Upper lobe of left lung (tissue), 6 donors: ENCODE measurements around the gene GARNL3. TPM values are rescaled to one million over a fixed set of nuclear protein-coding genes. Genes with fewer than 3 reads are reported as not detected.

Experiments used
- ATAC-seq, 2 donors: fragments of 200-7000 bp; cut with Tn5 transposase; one replicate each; pipeline ENCODE4 v1.9.1; 2022; ENCODE audit warnings: mild to moderate bottlenecking in 2 of 2, moderate library complexity in 2 of 2; ENCODE audit not compliant: low FRiP score in 2 of 2
- DNase-seq, 2 donors: peaks; one replicate each; pipeline ENCODE4 v3.0.0-alpha.2; 2019 to 2020
- H3K27ac ChIP-seq, 4 donors: fragments of 200-600 bp; sonication (generic); one replicate each; pipeline ENCODE4 v1.5.1; 2016 to 2019
- H3K27me3 ChIP-seq, 4 donors: fragments of 200-600 bp; sonication (generic); one replicate each; pipeline ENCODE4 v1.5.1; 2017 to 2019
- H3K36me3 ChIP-seq, 4 donors: fragments of 200-600 bp; sonication (generic); one replicate each; pipeline ENCODE4 v1.5.1; 2016 to 2019
- H3K4me1 ChIP-seq, 4 donors: fragments of 200-600 bp; sonication (generic); one replicate each; pipeline ENCODE4 v1.5.1; 2018 to 2019
- H3K4me3 ChIP-seq, 4 donors: fragments of 200-600 bp; sonication (generic); one replicate each; pipeline ENCODE4 v1.5.1; 2017 to 2019; ENCODE audit warnings: mild to moderate bottlenecking in 2 of 4, moderate library complexity in 1 of 4
- H3K9me3 ChIP-seq, 4 donors: fragments of 200-600 bp; sonication (generic); one replicate each; pipeline ENCODE4 v1.5.1; 2018 to 2019
- EP300 ChIP-seq, 4 donors: sonication (generic); formaldehyde crosslinking; IDR thresholded peaks; one replicate each; pipeline ENCODE4 v1.5.1; 2017; ENCODE audit warnings: antibody characterized with exemption in 4 of 4, control low read depth in 2 of 4
- POLR2A ChIP-seq, 4 donors: fragments of 450-650 bp; IDR thresholded peaks; one replicate each; pipeline ENCODE4 v1.5.1; 2016 to 2017; ENCODE audit warnings: antibody characterized with exemption in 4 of 4, mild to moderate bottlenecking in 2 of 4
- POLR2AphosphoS5 ChIP-seq, 2 donors: sonication (generic); formaldehyde crosslinking; IDR thresholded peaks; one replicate each; pipeline ENCODE4 v1.5.1; 2017; ENCODE audit warnings: antibody characterized with exemption in 2 of 2
- WGBS, 2 donors: methylation state at CpG; one replicate each; pipeline ENCODE4 v1.1.5; 2017 to 2018; 5-methylcytosine and 5-hydroxymethylcytosine counted together
- total RNA-seq, 6 donors: library from RNA; depleted of rRNA in 4 of 6; stranded (reverse); fragments of >200 nt in 4 of 6; gene quantifications; one replicate each; pipeline versions ENCODE4 v1.1.0 to v1.2.1, GENCODE V29; 2016 to 2021
- TF ChIP-seq, protein P1 (sequence below), 6 experiments: fragments of 450-650 bp in 4 of 6; fragments of 200-600 bp in 2 of 6; sonication (generic) in 2 of 6; IDR thresholded peaks; one replicate each; pipeline ENCODE4 v1.5.1; 2016 to 2019; ENCODE audit warnings: antibody characterized with exemption in 6 of 6
- donor health status: DM: no; HTN: no; CAD: no; lungs with moderate emphysema.
- donor health status: DM: no; HTN: yes; CAD: no; lungs with severe emphysema.

The GARNL3 gene
- total RNA-seq, 6 donors from 2014 or later, result 3.1 to 37.7 (median 7.0) TPM

DNA sequence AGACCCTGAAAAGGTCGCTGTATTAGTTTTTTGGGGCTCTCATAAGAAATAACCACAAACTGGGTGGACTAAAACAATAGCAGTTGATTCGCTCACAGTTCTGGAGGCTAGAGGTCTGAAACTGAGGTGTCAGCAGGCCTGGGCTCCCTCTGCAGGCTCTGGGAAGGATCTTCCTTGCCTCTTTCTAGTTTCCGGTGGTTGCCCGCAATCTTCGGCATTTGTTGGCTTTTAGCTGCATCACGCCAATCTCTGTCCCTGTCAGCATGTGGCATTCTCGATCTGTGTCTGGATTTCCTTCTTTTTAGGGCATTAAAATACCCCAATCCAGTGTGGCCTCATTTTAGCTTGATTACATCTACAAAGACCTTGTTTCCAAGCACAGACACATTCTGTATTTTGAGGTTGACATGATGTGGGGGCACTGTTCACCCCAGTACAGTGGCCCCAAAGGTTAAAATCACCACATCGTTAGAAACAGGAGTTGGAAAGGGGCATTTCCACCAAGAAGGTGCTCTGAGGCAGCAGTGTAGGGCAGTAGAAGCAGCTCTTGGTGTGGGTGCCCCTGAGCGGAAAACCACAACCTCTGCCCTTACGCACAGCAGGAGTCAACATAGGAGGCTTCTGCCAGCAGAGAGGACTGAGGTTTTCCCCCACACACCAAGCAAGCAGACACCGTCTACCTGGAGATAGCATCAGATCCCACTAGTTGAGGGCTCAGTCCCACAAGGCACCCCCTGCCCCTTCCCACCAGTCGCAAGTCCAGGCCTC, 173.1 kb downstream of the GARNL3 start:
- Histone ChIP-seq H3K27ac (no peak overlapping the region), H3K4me3 (no peak overlapping the region), H3K4me1 (no peaks in the 10 kb centered on the region), H3K27me3 (no peaks in the 10 kb centered on the region), H3K36me3 (peaks cover 39 to 99% (median 86%) of the 10 kb centered on the region in 4 donors), H3K9me3 (no peaks in the 10 kb centered on the region)
- TF ChIP-seq POLR2A (IDR thresholded peaks at IDR 0.05), result no peak
- DNase-seq (no peak), ATAC-seq (no peak)
- WGBS, 2 donors, result 82 to 91% methylated on average over 12 of the region's 12 CpGs

DNA sequence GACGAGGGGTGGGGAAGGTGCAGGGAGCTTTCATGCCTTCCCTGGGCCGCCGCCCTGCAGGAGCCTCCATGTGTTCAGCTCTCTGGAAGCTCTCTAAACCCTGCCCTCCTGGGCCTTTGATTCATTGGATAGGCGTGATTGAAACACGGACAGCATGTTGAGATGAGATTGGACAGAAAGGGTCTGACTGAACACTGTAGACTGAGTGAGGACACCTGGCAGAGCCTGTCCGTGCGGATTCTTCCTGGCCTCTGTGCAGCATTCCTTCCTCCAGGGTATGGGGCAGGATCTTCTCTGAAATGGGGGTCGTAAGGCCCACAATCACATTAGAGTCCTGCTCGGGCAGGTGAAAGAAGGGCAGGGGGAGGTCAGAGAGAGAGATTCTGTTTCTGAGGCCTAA, 173.8 kb downstream of the GARNL3 start:
- Histone ChIP-seq H3K36me3 (peaks cover 42 to 100% (median 85%) of the 10 kb centered on the region in 4 donors), H3K27ac (no peak overlapping the region), H3K27me3 (no peaks in the 10 kb centered on the region), H3K4me1 (no peaks in the 10 kb centered on the region), H3K4me3 (no peak overlapping the region), H3K9me3 (no peaks in the 10 kb centered on the region)
- 92 to 93% methylated on average over 9 of the region's 9 CpGs for WGBS, 2 donors
- DNase-seq (no peak), ATAC-seq (no peak)
- TF ChIP-seq, protein P1, sequence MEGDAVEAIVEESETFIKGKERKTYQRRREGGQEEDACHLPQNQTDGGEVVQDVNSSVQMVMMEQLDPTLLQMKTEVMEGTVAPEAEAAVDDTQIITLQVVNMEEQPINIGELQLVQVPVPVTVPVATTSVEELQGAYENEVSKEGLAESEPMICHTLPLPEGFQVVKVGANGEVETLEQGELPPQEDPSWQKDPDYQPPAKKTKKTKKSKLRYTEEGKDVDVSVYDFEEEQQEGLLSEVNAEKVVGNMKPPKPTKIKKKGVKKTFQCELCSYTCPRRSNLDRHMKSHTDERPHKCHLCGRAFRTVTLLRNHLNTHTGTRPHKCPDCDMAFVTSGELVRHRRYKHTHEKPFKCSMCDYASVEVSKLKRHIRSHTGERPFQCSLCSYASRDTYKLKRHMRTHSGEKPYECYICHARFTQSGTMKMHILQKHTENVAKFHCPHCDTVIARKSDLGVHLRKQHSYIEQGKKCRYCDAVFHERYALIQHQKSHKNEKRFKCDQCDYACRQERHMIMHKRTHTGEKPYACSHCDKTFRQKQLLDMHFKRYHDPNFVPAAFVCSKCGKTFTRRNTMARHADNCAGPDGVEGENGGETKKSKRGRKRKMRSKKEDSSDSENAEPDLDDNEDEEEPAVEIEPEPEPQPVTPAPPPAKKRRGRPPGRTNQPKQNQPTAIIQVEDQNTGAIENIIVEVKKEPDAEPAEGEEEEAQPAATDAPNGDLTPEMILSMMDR (IDR thresholded peaks at IDR 0.05), result no peak
- TF ChIP-seq POLR2AphosphoS5 (IDR thresholded peaks at IDR 0.05) (no peak), POLR2A (IDR thresholded peaks at IDR 0.05) (no peak), EP300 (IDR thresholded peaks at IDR 0.05) (no peak)

Other genes with a start within 250 kb of the GARNL3 start
- gene ANGPTL2, start 142.1 kb upstream of the GARNL3 start, total RNA-seq, result 10 to 100 TPM in 2 of 6 donors, 1 to 10 TPM in 4; 3.9 to 26.0 (median 7.9) TPM
- 10 to 100 TPM in 5 of 6 donors, 1 to 10 TPM in 1; 7.0 to 27.4 (median 20.2) TPM for gene SLC2A8, start 132.4 kb downstream of the GARNL3 start, total RNA-seq
- 10 to 100 TPM in 2 of 6 donors, 1 to 10 TPM in 4; 6.1 to 18.9 (median 9.2) TPM for gene ZNF79, start 159.6 kb downstream of the GARNL3 start, total RNA-seq
- gene RPL12, start 186.6 kb downstream of the GARNL3 start, total RNA-seq, result 1,000 to 10,000 TPM in 4 of 6 donors, 100 to 1,000 TPM in 2; 841 to 1,291 (median 1,060) TPM
- gene LRSAM1, start 186.7 kb downstream of the GARNL3 start, total RNA-seq, result 10 to 100 TPM; 12.9 to 77.5 (median 25.4) TPM